ENCODE data around the gene GAB2.

The GAB2 gene

DNA sequence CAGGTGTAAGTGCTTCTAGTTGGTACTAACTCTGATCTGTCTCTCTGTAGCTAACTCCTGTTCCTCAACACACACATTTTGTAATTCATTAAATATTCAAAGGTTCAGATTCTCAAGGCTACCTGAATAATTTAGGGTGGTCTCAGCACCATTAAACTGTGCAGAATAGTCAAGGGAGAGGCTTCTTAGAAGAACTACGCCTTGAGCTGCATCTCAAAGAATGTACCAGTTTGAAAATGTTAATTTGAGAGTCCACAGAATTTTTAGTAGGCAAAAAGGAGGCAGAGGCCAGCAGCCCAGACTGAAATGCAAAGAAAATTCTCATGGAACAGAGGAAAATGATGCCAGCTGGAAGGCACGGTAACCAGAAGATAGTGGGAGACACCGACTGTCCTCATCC, 72.2 kb downstream of the GAB2 start:
- FAIRE-seq = no peak

GRCh38 chr11:78344676-78345075, 72.9 kb downstream of the GAB2 start:
- FAIRE-seq (no peak), DNase-seq (ENCODE audit: low spot score) (no peak)

More for the DNA sequence above, 72.2 kb downstream of the GAB2 start:
- DNase-seq (ENCODE audit: low spot score) = no peak

GRCh38 chr11:78344094-78344493, 73.5 kb downstream of the GAB2 start:
- FAIRE-seq (no peak), DNase-seq (ENCODE audit: low spot score) (no peak)

- DNase-seq (ENCODE audit: low spot score) (no peak), FAIRE-seq (no peak)
These were observed 74.3 kb downstream of the GAB2 start for GRCh38 chr11:78343303-78343702.

DNA sequence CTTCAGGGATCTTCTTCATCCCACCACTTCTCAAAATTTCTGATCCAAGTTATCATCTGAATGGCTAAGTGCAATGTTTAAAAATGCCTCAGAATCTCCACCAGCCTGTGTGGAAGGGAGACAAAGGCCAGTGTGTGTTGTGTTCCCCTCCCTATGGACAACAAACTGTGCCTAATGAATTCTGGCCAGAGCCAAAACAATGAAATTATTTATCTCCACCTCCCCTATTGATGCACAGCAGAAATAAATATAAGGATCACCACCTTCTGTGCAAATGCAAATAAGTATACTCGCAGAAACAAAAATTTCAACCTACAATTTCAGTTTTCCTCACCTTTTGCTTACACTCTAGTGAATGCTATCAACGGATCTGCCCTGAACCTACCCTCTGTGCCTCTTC, 75.8 kb downstream of the GAB2 start:
- FAIRE-seq (no peak), DNase-seq (ENCODE audit: low spot score) (no peak)

- FAIRE-seq = no peak
- DNase-seq (ENCODE audit: low spot score) = no peak
These were observed 77.1 kb downstream of the GAB2 start for GRCh38 chr11:78340530-78340929.

DNA sequence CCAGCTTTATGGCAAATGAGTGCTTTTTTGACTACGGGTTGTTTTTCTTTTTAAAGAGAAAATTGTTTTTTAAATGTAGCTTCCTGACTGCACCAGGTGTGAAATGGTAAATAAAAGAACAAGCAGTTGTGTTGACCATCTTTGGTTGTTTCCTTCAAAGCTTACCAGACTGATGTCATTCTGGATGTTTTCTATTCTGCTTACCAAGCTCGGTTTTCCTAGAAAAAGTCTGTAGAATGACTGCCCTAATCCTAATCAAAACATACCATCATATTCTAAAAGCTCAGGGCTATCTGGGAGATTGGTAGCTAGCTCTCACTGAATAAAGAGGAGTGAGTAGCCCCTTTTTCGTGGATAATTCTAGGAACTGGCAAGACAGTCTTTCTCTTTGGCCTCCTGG, 77.7 kb downstream of the GAB2 start:
- FAIRE-seq (no peak), DNase-seq (ENCODE audit: low spot score) (no peak)

- FAIRE-seq = no peak
- no peak for DNase-seq (ENCODE audit: low spot score)
These were observed 78.1 kb downstream of the GAB2 start for GRCh38 chr11:78339483-78339882.

DNA sequence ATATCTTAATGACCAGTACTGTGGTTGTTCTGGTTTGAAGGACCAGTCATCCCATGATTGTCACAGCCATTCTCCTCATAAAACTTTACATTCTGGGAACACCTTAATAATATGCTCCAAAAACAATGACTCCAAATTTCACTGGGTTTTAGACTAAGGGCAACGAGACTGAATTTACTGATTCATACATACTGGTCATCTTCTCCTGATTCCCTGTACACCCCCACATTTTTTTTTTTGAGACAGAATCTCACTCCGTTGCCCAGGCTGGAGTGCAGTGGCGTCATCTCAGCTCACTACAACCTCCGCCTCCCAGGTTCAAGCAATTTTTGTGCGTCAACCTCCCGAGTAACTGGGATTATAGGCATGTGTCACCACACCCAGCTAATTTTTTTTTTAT, 78.9 kb downstream of the GAB2 start:
- no peak for DNase-seq (ENCODE audit: low spot score)
- no peak for FAIRE-seq

DNA sequence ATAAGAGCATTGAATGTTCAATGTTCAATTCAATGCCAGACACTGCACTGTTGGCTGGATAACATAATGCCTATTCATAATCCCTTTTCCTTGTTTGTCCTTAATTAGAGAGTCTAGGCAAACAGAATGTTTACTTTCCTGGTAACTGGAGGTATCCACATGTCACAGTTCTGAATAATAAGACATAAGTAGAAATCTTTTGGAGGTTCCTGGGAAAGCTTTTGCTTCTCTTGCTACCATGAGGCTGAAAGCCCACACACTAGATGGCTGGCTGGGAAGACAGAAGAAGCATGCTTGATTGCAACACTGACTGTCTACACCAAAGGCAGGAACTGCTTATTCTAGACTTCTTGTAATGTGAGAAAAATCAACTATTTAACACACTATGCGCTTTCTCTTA, 79.5 kb downstream of the GAB2 start:
- DNase-seq (ENCODE audit: low spot score) (no peak), FAIRE-seq (no peak)

GRCh38 chr11:78337554-78337924, 80.1 kb downstream of the GAB2 start:
- FAIRE-seq (no peak), DNase-seq (ENCODE audit: low spot score) (no peak)

- DNase-seq (ENCODE audit: low spot score) (no peak), FAIRE-seq (no peak)
These were observed 80.6 kb downstream of the GAB2 start for GRCh38 chr11:78336877-78337553.

- no peak for DNase-seq (ENCODE audit: low spot score)
- no peak for FAIRE-seq
These were observed 83.5 kb downstream of the GAB2 start for GRCh38 chr11:78334109-78334508.

- DNase-seq (ENCODE audit: low spot score) (no peak), FAIRE-seq (no peak)
These were observed 84.7 kb downstream of the GAB2 start for GRCh38 chr11:78332872-78333271.

DNA sequence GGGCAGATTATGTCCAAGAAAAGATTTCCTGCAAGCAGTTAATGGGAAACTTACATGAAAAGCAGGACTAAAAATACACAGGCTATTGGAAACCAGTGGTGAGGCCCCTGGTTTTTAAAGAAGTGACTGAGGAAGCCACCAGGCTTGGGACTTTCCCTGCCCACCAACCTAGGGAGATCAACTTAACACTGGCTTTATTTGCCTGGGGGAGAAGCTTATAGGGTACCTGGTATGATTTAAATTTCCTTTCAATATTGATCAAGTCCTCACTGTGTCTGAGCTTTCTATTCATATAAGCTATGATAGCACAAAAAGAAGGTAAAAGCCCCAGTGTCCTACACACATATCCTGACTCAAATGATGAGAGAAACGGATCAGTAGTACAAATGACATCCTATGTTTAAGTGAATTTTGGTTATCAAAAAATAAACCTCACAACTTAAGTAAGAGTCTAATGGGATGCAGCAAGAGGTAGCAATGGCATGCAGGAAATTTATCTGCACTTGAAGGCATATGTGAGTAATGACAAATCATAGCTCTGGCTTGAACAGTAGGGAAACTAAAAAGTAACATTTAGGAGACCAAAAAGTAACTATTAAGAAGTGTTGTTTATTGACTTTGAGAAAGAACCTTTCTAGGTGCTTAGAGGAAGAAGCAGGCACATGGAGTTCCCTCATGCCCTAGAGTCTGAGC, 85.3 kb downstream of the GAB2 start:
- FAIRE-seq (no peak), DNase-seq (ENCODE audit: low spot score) (no peak)

DNA sequence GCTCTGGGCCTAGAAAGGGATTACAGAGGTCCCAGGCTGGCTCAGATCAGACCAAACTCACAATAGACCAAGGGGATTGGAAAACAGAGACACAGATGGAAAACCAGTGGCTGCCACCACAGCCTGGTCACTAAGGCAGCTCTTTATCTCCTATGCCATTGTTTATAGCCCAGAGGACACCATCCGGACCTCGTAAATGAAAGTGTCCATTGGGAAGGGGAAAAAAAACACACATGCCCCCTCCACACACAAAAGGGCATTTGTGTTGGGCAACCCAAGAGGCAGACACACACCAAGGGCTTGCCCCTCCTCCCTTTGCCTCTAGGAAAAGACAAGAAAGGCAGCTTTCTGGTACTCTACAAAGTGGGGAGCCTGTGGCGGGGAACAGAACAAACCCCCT, 85.9 kb downstream of the GAB2 start:
- FAIRE-seq (no peak), DNase-seq (ENCODE audit: low spot score) (no peak)

DNA sequence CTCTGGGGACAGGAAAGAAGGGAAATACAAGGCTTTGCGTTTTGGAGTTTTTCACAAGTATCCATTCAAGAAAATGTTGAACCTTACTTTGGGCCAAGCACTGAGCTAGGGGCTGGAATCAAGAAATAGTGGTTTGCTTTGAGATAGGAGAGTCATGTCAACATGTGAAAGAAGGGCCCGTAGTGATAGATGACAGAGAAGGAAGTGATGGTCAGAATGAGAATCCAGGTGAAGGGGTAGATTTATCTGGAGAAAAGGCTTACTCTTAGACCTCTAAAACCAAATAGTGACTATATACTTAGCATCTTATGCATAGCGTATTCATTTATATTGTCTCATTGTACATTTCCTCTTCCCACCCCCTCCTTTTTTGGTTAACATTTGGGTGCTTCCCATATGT, 87.3 kb downstream of the GAB2 start:
- FAIRE-seq (no peak), DNase-seq (ENCODE audit: low spot score) (no peak)

GRCh38 chr11:78327945-78328344, 89.7 kb downstream of the GAB2 start:
- DNase-seq (ENCODE audit: low spot score) = no peak
- no peak for FAIRE-seq

GRCh38 chr11:78325274-78325781, 92.3 kb downstream of the GAB2 start:
- DNase-seq (ENCODE audit: low spot score) (no peak), FAIRE-seq (no peak)

DNA sequence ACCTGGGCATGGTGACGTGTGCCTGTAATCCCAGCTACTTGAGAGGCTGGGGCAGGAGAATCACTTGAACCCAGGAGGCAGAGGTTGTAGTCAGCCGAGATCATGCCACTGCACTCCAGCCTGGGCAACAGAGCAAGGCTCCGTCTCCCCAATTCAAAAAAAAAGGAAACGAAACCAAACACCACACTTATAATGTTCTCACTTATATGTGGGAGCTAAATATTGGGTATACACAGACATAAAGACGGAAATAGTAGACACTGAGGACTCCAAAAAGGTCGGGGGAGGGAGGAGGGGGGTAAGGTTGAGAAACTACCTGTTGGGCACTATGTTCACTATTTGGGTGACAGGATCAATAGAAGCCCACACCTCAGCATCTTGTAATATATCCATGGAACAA, 94.3 kb downstream of the GAB2 start:
- FAIRE-seq (no peak), DNase-seq (ENCODE audit: low spot score) (no peak)

DNA sequence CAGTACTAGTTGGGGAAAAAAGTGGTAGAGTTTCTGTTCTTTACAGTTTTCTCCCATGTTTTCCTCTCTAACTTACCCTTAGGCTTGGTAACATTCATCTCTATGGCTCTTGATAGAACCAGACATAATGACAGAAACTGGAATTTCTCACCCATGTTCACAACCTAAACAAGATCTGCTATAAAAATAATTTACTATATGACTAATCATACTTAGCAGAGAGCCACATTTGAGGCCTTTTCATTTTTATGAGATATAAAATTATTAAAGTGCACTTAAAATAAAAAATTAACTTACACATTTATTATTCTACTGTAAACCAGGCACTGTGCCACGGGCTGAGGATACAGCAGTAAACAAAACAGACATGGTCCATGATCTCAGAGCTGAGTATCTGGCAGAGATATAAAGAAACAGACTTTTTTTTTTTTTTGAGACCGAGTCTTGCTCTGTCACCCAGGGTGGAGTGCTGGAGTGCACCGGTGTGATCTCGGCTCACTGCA, 98.1 kb downstream of the GAB2 start:
- FAIRE-seq (no peak), DNase-seq (ENCODE audit: low spot score) (no peak)

- DNase-seq (ENCODE audit: low spot score) (no peak), FAIRE-seq (no peak)
These were observed 99.1 kb downstream of the GAB2 start for GRCh38 chr11:78318321-78319114.
